GM13977 (cell line): ENCODE data around the gene DPP8.
"Not testable (repeated sequence)": the region's sequence is repeated elsewhere in the genome, so short reads cannot be mapped to it uniquely, and the experiment has no call there.

Source experiments
- DNase-seq: peaks from one replicate; pipeline ENCODE4 v3.0.0; 2012; ENCODE audit warnings: low spot score
- CTCF ChIP-seq: IDR thresholded peaks from 2 replicates; pipeline ENCODE4 v1.5.1; 2012; ENCODE audit warnings: mild to moderate bottlenecking, control low read depth; ENCODE audit not compliant: insufficient read depth; ENCODE audit errors: extremely low read depth, missing control alignments
- in situ Hi-C: fragments of 300-500 bp; cut with MboI; formaldehyde crosslinking; loops from one replicate; pipeline ENCODE4 v1.12.0; 2022; ENCODE audit warnings: low sequenced_read_pairs, low pct_unique_long_range_greater_than_20kb, mixed read lengths, inconsistent platforms; ENCODE audit not compliant: unreplicated experiment

DPP8 gene

GRCh38 chr15:65553691-65554090 is 36.2 kb upstream of the DPP8 start:
- no peak for DNase-seq
- TF ChIP-seq CTCF: no peak
- in situ Hi-C loops: no loop called here

- in situ Hi-C loops: not testable (repeated sequence)
Measured at GRCh38 chr15:65552851-65553250, 35.4 kb upstream of the DPP8 start.

DNA sequence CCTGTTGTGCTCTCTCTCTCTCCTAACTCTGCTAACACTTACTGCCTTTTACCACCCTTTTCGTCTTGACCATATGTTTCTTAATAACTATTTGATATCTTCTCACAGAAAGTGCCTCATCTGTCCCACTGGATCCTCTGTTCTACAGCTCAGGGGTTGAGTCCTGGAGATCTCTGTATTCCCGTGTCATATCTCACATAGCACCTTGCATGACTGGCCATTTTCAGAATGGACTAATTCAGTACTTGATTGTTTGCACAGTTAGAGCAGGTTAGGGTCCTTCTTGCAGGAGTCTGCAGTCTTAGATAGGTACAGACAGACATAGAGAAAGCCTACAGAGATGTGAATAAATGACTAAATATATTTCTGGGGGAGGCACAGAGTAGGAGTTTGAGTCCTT is 33.7 kb upstream of the DPP8 start:
- in situ Hi-C loops: no loop called here
- no peak for DNase-seq
- TF ChIP-seq CTCF: no peak

More at GRCh38 chr15:65552851-65553250, 35.4 kb upstream of the DPP8 start:
- not testable (repeated sequence) for DNase-seq

GRCh38 chr15:65550681-65551098 is 33.2 kb upstream of the DPP8 start:
- no peak for TF ChIP-seq CTCF
- DNase-seq: no peak
- in situ Hi-C loops: no loop called here

DNA sequence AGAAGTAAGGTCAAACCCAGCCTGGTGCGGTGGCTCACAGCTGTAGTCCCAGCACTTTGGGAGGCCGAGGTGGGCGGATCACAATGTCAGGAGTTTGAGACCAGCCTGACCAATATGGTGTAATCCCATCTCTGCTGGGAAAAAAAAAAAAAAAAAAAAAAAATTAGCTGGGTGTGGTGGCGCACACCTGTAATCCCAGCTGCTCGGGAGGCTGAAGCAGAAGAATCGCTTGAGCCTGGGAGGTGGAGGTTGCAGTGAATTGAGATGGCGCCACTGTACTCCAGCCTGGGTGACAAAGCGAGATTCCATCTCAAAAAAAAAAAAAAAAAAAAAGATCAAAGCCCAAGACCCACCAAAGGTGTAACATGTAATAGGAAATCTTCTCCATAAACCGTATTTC is 31.8 kb upstream of the DPP8 start:
- in situ Hi-C loops, DNase-seq: not testable (repeated sequence)

- in situ Hi-C loops: no loop called here
- no peak for TF ChIP-seq CTCF
- no peak for DNase-seq
Measured at GRCh38 chr15:65547841-65548240, 30.4 kb upstream of the DPP8 start.

DNA sequence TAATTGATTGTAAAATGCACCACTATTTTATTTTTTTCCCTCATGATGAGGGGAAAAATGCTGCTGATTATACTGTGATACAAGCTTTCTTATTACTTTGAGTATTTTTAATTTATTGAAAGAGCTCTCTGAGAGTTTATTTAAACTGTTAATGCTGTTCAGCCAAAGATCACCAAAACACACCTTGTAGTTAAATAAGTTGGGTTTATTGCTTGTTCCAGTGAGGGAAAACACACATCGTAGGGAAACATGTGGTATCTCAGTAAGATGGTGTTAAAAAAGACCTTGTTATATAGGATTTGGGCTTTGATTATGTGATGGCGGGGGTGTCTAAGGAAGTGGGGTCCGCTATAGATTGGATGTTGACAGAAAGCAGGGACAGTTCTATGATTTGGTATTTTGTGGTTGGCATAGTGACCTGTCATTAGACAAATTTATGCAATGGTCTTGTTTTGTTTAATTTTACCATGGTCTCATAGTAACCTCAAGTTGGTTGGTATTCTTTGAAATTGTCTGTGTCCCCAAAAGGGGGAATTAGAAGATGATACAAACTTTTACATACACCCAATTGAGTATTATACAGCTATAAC is 23.8 kb upstream of the DPP8 start:
- no peak for TF ChIP-seq CTCF
- DNase-seq: no peak
- in situ Hi-C loops: no loop called here

DNA sequence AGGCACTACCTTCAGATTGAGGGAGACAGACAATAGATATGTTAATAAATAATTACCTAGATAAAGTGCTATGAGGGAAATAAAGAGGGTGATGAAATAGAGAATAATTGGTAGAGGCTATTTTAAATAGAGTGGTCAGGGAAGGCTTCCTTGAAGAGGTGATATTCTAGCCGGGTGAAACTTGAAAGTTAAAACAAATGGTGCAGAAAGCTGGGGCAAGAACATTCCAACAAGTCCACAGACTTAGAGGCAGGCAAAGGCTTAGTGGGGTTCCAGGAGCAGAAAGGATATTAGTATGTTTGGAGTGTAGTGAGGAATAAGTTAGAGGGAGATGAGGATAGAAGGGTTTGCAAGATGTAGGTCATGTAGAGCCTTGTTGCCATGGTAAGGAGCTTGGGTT is 22.8 kb upstream of the DPP8 start:
- no peak for TF ChIP-seq CTCF
- in situ Hi-C loops: no loop called here
- no peak for DNase-seq
